GM08714 (cell line): ENCODE results near the gene ZNF579.
A peak's percentile ranks its signal among the peaks of the same experiment; 100 is the strongest.
"Not testable (repeated sequence)": the region's sequence is repeated elsewhere in the genome, so short reads cannot be mapped to it uniquely, and the experiment has no call there.

Experiments
- H3K4me3 ChIP-seq: fragments of 200-500 bp; sonication (Bioruptor generic); 2 replicates; pipeline ENCODE4 v1.5.1; 2014; ENCODE audit warnings: mild to moderate bottlenecking, low read length, inconsistent platforms
- ZNF274 ChIP-seq: IDR thresholded peaks from 2 replicates; pipeline ENCODE4 v1.6.1; 2012; ENCODE audit warnings: mild to moderate bottlenecking, low read depth, low read length

The ZNF579 gene

GRCh38 chr19:55579766-55580621 is 654 bp downstream of the ZNF579 start:
- H3K4me3 ChIP-seq, result peak overlapping the region; percentile 80
- TF ChIP-seq ZNF274, result no peak

- H3K4me3 ChIP-seq, result peak overlapping the region; percentile 80; the same call in 1 of the 2 replicates
- TF ChIP-seq ZNF274, result no peak
These were observed 1.6 kb downstream of the ZNF579 start for GRCh38 chr19:55578761-55579747.

GRCh38 chr19:55578031-55578760 is 2.5 kb downstream of the ZNF579 start:
- no peak overlapping the region for H3K4me3 ChIP-seq
- TF ChIP-seq ZNF274, result no peak

GRCh38 chr19:55576746-55577145 is 3.9 kb downstream of the ZNF579 start:
- TF ChIP-seq ZNF274, result no peak
- no peak overlapping the region for H3K4me3 ChIP-seq

- not testable (repeated sequence) for H3K4me3 ChIP-seq
These were observed 6.7 kb downstream of the ZNF579 start for GRCh38 chr19:55573929-55574328.

- not testable (repeated sequence) for H3K4me3 ChIP-seq
These were observed 11.2 kb downstream of the ZNF579 start for GRCh38 chr19:55569477-55569876.

GRCh38 chr19:55567708-55568328 is 12.8 kb downstream of the ZNF579 start:
- no peak overlapping the region for H3K4me3 ChIP-seq
- no peak for TF ChIP-seq ZNF274

- H3K4me3 ChIP-seq, result no peak overlapping the region
- no peak for TF ChIP-seq ZNF274
These were observed 13.8 kb downstream of the ZNF579 start for GRCh38 chr19:55566823-55567222.

GRCh38 chr19:55563261-55563690 is 17.4 kb downstream of the ZNF579 start:
- no peak overlapping the region for H3K4me3 ChIP-seq
- no peak for TF ChIP-seq ZNF274

- TF ChIP-seq ZNF274, result no peak
- H3K4me3 ChIP-seq, result no peak overlapping the region
These were observed 21.0 kb downstream of the ZNF579 start for GRCh38 chr19:55559684-55560083.

GRCh38 chr19:55554741-55555152 is 25.9 kb downstream of the ZNF579 start:
- H3K4me3 ChIP-seq, result no peak overlapping the region
- TF ChIP-seq ZNF274, result no peak

- no peak overlapping the region for H3K4me3 ChIP-seq
- TF ChIP-seq ZNF274, result no peak
These were observed 26.3 kb downstream of the ZNF579 start for GRCh38 chr19:55554302-55554701.
